ENCODE measurements around the gene SLC9A2.

SLC9A2 gene

DNA sequence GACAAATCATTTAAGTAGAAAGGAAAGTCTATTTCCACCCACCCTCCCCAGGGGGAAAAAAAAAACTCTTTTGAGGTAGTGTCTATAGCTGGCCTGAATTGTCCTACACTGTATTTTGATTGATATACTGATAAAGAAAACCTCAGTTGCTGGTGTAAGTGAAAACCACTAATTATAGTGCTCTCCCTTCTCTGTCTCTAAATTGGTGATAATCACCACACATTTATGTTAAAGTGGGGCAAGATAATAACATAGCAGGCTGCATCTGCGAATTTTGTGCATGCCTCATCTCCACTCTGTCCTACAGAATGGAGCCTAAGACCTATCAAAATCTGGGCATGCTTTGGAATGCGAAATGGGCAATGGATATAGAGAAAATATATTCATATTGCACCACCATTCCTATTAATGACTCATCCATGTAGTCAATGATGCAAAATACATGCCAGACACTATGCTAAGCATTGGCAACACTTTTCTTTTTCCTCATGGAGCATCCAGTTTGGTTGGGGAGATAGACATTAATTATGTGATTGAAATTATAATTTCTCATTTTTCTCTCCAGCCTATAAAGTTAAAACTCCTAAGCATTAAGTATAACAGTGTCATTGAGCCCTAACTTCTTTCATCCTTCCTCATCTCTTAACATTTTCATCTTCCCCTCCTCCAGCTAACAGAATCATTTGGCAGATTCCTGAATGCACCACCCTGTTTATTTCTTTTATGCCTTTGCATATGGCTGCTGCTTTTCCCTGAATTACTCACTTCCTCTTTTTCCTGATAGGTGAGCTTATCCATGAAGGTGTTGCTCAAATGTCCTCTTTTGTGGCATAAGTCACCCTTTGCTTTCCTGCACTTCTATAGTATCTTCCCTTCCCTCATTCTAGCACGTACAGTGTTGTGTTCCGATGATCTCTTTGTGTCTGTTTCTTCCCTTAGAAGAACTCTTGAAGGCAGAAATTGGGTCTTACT lies 58.2 kb downstream of the SLC9A2 start:
- DNase-seq: no peak

DNA sequence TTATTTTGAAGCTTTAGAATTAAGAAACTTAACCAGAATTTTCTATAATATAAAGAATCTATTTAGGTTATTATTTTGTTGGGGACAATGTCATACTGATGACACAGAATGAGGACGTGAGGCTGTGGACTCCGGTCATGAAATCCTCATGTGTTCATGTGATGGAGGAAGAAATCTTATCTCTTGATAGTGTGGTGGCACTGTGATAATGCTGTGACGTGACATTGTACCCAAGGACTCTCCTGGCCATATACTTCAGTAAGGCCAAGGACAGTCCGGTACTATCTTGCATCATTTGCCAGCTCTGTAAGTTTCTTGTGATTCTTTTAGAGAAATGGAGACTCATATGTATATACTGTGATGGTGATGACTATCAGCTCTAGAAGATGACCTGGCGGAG lies 59.1 kb downstream of the SLC9A2 start:
- no peak for DNase-seq

DNA sequence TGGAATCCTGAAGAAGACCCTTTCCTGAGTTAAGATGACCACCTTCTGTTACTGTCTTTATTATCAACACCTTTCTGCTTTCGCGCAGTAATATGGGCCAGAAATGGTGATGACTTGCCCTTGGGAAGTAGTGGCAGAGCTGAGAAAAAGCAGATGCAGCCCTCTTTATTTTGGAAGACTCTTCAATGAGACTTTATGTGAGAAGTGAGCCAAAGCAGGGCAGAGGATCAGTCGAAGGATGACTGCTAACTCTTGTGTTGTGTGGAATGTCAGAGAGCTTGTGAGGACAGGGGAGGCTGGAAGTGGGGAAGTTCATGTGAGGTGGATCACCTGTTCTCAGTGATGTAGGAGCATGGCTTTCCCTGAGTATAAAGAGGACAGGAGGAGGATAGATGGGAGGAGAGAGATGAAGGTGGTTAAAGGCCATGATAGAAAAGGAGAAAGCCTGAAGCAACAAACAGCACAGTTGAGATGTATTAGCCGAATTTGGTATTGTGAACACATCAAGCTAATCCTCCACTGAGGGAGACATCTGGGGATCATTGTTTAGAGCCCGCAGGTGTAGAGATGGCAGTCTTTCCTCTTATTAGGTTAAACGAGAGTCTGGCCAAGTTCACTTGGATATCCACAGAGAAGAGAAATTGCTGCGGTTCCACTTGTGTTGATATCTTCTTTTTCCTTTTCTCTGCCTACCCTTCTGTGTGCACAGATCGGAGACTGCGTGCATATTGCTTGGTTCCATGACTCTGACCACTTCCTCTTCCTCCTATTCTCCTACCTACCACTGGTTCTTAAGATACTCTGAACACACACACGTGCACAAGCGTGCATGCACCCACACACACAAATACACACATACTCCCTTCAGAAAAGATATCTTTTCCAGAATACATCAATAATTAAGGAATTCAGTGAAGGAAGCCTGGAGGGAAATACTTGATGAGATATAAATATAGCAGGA lies 67.4 kb downstream of the SLC9A2 start:
- no peak for DNase-seq

DNA sequence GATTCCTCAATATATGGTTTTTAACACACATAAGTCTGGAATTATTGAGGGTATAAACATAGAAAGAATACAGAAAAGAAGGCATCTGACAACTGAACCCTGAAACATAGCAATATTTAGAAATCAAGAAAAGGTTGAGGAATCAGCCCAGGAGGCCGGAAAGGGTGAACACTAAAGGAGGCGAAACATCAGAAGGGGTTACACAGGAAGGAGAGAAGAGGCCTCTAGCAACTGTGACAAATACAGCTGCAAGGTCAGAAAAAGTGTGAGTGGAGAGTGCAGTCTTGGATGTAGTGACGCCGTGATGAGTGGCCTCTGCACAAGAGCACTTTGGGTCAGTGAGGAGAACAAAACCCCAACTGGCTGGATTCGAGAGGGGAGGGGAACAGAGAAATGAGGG lies 70.7 kb downstream of the SLC9A2 start:
- DNase-seq: no peak

DNA sequence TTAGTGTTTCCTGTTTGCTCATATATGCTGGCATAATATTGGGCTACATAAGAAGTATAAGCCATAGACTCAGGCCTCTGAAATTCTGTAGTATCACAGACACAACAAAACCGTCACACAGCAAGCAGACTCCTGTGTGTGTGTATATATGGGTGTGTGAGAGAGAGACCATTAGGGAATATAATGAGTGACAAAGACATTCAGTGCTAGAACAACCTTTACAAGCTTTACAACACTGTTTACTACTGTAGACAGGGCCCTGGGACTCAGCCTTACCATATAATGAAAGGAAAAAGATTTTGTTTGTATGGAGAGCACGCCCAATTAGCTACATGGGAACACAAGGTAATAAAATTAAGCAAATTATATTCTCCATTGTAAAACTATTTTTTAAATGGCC lies 77.1 kb downstream of the SLC9A2 start:
- no peak for DNase-seq

DNA sequence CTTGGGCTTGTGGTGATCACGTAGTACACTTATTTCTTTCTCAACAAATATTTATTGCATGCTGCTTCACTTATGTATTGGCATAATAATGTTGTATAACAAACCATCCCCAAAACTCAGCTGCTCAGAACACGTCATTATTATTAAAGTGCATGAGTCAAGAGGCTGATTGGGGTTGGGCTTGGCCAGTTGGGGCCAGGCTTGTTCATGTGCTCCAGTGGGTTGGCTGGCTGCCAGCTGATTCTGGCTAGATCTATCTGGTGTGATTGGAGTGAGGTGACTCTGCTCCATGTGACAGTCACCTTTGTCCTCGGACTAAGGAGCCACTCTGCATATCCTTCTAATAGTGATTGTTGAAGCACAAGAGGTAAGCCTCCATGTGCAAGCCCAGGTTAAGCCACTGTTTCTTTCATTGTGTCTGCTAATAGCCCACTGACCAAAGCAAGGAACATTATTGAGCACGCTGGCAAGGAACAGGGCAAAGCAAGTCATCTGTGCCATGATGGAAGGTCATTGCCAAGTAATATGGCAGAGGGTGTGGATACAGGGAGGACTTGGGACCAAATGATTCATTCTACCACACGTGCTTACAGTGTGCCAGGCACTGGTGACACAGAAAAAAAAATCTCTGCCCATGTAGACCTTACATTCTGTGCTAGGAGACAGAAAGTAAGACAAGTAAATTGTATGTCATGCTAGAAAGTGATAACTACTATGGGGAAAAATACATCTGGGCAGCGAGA lies 79.2 kb downstream of the SLC9A2 start:
- DNase-seq: no peak

DNA sequence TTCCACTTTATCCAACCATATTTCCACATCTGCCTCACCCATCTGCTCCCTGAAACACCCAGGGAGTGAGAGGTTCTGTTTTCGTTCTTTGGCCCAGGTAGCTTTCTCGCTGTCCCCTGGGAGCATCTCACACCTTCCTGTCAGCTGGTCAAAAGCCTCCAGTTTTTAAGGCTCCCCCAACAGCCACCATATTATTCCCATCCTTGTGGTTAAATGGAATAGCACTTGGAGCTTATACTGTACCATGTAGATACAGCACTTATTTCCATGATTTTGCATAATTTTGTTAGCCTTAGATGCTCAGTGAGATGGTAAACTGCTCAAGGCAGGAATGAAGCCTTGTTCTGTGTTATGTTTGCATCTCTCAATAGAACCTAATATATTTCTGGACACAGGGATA lies 84.0 kb downstream of the SLC9A2 start:
- DNase-seq: no peak

GRCh38 chr2:102703748-102704147 lies 84.4 kb downstream of the SLC9A2 start:
- DNase-seq: no peak

DNA sequence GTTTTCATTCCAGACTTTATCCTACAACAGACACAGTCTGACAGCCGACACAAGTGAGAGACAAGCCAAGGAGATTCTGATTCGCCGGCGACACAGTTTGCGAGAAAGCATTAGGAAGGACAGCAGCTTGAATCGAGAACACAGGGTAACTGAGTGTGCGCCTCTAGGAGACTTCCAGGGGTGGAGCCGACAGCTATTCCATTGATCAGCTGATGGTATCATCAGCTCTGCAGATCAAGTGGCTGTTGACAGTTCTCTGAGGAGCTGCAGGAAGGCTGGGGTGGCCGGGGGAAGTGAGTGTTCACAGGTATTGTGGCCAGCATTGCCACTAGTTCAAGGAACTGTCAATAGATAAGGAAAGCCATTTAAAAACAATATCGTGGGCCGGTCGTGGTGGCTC lies 85.2 kb downstream of the SLC9A2 start:
- no peak for DNase-seq

GRCh38 chr2:102707796-102708695 lies 88.7 kb downstream of the SLC9A2 start:
- no peak for DNase-seq

- no peak for DNase-seq
Measured at GRCh38 chr2:102708847-102709559, 89.7 kb downstream of the SLC9A2 start.

GRCh38 chr2:102717308-102718018 lies 98.1 kb downstream of the SLC9A2 start:
- no peak for DNase-seq

- no peak for DNase-seq
Measured at GRCh38 chr2:102718387-102719316, 99.3 kb downstream of the SLC9A2 start.

DNA sequence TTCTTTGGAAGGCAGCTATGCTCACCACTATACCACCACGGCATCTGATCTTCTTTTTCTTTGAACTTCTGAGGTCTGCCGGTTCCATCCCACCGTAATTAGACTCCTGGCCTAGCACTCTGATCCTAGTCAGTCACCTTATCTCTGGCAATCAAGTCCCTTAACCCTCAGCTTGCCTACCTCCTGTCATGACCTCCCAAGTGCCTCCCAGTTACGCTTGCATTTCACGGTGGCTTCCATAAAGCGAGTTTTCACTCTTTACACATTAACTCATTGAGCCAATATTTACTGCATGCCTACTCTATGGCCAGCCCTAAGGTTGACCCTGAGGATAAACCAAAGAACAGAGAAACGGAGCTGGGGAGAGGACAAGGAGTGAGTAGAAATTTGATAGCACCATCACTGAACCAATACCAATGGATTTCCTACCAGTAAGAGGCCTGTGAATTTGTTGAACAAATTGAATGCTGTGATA lies 104.7 kb downstream of the SLC9A2 start:
- DNase-seq: no peak

DNA sequence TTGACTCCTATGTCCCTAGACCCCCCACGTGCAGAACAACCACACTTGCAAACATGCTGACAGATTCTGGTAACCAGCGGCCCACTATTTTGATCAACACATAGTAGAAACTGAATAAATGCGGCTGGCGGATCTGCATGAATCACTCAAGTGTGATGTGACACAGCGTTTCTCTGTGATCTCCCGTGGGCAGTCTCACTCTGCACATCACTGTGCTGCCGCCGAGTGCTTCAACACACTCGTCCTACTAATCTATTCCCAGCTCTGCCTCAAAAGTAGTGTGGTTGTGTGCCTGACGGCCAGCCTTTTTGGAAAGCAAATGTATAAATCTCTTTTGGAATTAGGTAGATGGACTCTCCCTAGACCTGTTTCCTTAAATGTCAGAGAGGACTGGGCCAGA lies 105.2 kb downstream of the SLC9A2 start:
- DNase-seq: no peak

- no peak for DNase-seq
Measured at GRCh38 chr2:102726128-102727087, 107.1 kb downstream of the SLC9A2 start.

- peak in 1 of 14 donors; percentile 35 for DNase-seq
Measured at GRCh38 chr2:102735416-102736109, 116.2 kb downstream of the SLC9A2 start.
